ENCODE data around the gene KDM5B. TPM values are rescaled to one million over a fixed set of nuclear protein-coding genes. Genes with fewer than 3 reads are reported as not detected.
"Not testable (repeated sequence)": the region's sequence is repeated elsewhere in the genome, so short reads cannot be mapped to it uniquely, and the experiment has no call there.

Gene KDM5B
- total RNA-seq, 1 donor from 2014 or later = 126 TPM

DNA sequence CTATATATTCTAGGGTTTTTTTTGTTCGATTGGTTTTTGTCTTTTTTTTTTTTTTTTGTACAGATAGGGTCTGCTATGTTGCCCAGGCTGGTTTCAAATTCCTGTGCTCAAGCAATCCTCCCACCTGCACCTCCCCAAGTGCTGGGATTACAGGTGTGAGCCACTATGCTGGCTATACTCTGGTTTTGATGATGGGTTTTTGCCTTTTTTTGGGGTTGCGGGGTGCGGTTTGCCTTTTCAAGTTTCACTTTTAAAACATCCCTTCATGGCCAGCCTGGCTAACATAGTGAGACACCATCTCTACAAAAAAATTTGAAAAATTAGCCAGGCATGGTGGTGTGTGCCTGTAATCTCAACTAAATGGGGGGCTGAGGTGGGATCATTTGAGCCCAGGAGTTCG is 10.0 kb downstream of the KDM5B start:
- no peak for TF ChIP-seq CTCF (IDR thresholded peaks at IDR 0.05)
- H3K27ac Mint-ChIP-seq (ENCODE audit: unreplicated experiment) = peak overlapping the region; percentile 27
- no peak overlapping the region for H3K4me3 Mint-ChIP-seq (ENCODE audit: unreplicated experiment)
- DNase-seq (ENCODE audit: low spot score) = no peak
- peaks cover 42% of the 10 kb centered on the region for H3K4me1 Mint-ChIP-seq (ENCODE audit: low read depth)
- peaks cover 1% of the 10 kb centered on the region for H3K36me3 Mint-ChIP-seq (ENCODE audit: low read depth)
- no peaks in the 10 kb centered on the region for H3K27me3 Mint-ChIP-seq (ENCODE audit: low read depth)
- H3K9me3 Mint-ChIP-seq (ENCODE audit: low read depth) = no peaks in the 10 kb centered on the region

- Mint-ChIP-seq H3K9me3 (ENCODE audit: low read depth) (no peaks in the 10 kb centered on the region), H3K36me3 (ENCODE audit: low read depth) (peaks cover 1% of the 10 kb centered on the region), H3K27me3 (ENCODE audit: low read depth) (no peaks in the 10 kb centered on the region), H3K4me1 (ENCODE audit: low read depth) (peaks cover 30% of the 10 kb centered on the region), H3K4me3 (ENCODE audit: unreplicated experiment) (no peak overlapping the region), H3K27ac (ENCODE audit: unreplicated experiment) (peak overlapping the region; percentile 32)
- no peak for TF ChIP-seq CTCF (IDR thresholded peaks at IDR 0.05)
- no peak for DNase-seq (ENCODE audit: low spot score)
Observed at GRCh38 chr1:202796670-202797069, 11.6 kb downstream of the KDM5B start.

DNA sequence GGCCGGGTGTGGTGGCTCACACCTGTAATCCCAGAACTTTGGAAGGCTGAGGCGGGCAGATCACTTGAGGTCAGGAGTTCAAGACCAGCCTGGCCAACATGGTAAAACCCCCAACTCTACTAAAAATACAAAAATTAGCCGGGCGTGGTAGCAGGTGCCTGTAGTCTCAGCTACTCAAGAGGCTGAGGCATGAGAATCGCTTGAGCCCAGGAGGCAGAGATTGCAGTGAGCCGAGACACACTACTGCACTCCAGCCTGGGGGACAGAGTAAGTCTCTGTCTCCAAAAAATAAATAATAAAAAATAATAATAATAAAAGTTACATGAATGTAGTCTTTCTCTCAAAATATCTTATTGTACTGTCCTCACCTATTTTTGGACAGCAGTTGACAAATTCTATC is 13.3 kb downstream of the KDM5B start:
- H3K9me3 Mint-ChIP-seq (ENCODE audit: low read depth); H3K27ac Mint-ChIP-seq (ENCODE audit: unreplicated experiment); H3K27me3 Mint-ChIP-seq (ENCODE audit: low read depth); H3K36me3 Mint-ChIP-seq (ENCODE audit: low read depth); DNase-seq (ENCODE audit: low spot score); H3K4me3 Mint-ChIP-seq (ENCODE audit: unreplicated experiment): not testable (repeated sequence)
- peaks cover 20% of the 10 kb centered on the region for H3K4me1 Mint-ChIP-seq (ENCODE audit: low read depth)

DNA sequence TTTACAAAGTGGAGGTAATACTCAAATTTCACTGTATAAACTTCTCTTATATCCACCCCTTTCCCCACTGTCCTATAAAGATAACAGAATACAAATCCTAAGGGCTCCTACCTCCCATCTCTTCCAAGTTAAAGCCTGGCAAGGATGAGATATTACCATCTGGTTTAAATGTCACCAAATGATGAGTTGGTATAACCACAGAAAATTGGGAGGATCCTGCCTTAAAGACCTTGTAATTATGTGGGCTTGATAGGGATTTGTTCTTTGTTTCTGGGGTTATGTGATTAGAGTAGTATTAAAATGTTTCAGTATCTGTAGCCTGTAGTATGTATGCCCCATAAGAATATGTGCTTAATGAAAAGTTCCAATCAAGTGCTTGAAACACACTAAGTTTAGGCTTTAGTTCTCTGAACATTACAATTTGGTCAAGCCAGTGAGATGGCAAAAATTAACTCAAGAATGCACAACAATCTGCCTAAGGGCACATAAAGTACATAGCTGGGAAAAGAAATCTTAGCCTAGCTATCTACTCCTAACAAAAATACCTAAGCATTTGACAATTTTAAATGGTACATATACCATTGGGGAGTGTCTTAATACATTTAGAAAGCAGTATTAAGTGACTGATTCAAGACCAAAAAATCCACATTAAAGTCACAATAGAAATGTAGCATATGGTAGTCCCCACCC is 14.0 kb downstream of the KDM5B start:
- no peak for TF ChIP-seq CTCF (IDR thresholded peaks at IDR 0.05)
- no peaks in the 10 kb centered on the region for H3K36me3 Mint-ChIP-seq (ENCODE audit: low read depth)
- no peak overlapping the region for H3K4me3 Mint-ChIP-seq (ENCODE audit: unreplicated experiment)
- no peaks in the 10 kb centered on the region for H3K27me3 Mint-ChIP-seq (ENCODE audit: low read depth)
- no peak overlapping the region for H3K27ac Mint-ChIP-seq (ENCODE audit: unreplicated experiment)
- no peak for DNase-seq (ENCODE audit: low spot score)
- peaks cover 20% of the 10 kb centered on the region for H3K4me1 Mint-ChIP-seq (ENCODE audit: low read depth)
- no peaks in the 10 kb centered on the region for H3K9me3 Mint-ChIP-seq (ENCODE audit: low read depth)

DNA sequence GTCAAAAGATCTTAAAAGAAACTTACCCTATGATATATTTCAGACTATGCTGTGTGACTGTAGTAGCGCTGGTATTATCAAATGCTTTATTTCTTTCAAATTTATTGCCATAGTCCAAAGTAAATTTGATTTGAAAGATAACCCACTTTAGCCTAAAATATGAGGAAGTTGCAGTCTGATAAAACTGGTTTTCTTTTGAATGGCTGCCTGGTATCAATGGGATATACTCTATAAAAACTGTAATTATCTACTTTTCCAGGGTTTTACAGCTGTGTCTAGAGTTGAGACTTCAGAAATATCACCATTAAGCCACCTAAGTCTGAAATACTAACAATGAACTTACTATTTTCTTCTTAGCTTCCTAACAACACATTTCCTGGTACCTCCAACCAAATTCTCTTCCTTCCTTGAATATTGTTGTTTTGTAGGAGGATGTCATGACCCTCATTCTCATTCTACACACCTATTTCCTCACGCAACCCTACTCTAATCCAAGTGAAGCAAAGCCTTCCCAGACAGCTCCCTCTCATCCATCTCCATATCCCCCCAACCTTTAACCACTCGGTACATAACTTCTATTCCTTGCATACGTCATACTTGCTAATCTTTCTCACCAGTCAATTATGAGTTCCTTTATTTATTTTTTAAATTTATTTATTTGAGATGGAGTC is 17.0 kb downstream of the KDM5B start:
- TF ChIP-seq CTCF (IDR thresholded peaks at IDR 0.05) = no peak
- Mint-ChIP-seq H3K27me3 (ENCODE audit: low read depth) (no peaks in the 10 kb centered on the region), H3K4me3 (ENCODE audit: unreplicated experiment) (no peak overlapping the region), H3K36me3 (ENCODE audit: low read depth) (no peaks in the 10 kb centered on the region), H3K9me3 (ENCODE audit: low read depth) (no peaks in the 10 kb centered on the region), H3K27ac (ENCODE audit: unreplicated experiment) (no peak overlapping the region), H3K4me1 (ENCODE audit: low read depth) (peaks cover 23% of the 10 kb centered on the region)
- DNase-seq (ENCODE audit: low spot score) = no peak

- Mint-ChIP-seq H3K4me1 (ENCODE audit: low read depth) (peaks cover 28% of the 10 kb centered on the region), H3K36me3 (ENCODE audit: low read depth) (no peaks in the 10 kb centered on the region), H3K9me3 (ENCODE audit: low read depth) (no peaks in the 10 kb centered on the region), H3K27me3 (ENCODE audit: low read depth) (no peaks in the 10 kb centered on the region), H3K4me3 (ENCODE audit: unreplicated experiment) (no peak overlapping the region), H3K27ac (ENCODE audit: unreplicated experiment) (peak overlapping the region; percentile 47)
- DNase-seq (ENCODE audit: low spot score) = no peak
- TF ChIP-seq CTCF (IDR thresholded peaks at IDR 0.05) = no peak
Observed at GRCh38 chr1:202788800-202789199, 19.4 kb downstream of the KDM5B start.

Measured in chondrocyte (in vitro differentiated cells).